ENCODE data around the gene FAM184B.

DNA sequence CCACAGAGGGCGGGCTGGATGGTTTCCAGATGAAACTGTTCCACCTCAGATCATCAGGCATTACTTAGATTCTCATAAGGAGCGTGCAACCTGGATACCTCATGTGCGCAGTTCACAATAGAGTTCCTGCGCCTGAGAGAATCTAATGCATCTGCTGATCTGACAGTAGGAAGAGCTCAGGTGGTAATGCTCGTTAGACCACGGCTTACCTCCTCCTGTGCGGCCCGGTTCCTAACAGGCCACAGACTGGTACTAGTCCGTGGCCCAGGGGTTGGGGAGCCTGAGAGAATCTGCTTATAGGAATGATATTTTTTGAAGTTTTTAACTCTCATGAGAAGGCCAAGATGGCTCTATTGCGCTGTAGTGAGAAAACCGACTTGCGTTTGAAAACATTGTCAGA is 34.7 kb upstream of the FAM184B start:
- TF ChIP-seq POLR2A (IDR thresholded peaks at IDR 0.05) (no peak), POLR2AphosphoS5 (IDR thresholded peaks at IDR 0.05) (no peak)
- TF ChIP-seq, protein P1, sequence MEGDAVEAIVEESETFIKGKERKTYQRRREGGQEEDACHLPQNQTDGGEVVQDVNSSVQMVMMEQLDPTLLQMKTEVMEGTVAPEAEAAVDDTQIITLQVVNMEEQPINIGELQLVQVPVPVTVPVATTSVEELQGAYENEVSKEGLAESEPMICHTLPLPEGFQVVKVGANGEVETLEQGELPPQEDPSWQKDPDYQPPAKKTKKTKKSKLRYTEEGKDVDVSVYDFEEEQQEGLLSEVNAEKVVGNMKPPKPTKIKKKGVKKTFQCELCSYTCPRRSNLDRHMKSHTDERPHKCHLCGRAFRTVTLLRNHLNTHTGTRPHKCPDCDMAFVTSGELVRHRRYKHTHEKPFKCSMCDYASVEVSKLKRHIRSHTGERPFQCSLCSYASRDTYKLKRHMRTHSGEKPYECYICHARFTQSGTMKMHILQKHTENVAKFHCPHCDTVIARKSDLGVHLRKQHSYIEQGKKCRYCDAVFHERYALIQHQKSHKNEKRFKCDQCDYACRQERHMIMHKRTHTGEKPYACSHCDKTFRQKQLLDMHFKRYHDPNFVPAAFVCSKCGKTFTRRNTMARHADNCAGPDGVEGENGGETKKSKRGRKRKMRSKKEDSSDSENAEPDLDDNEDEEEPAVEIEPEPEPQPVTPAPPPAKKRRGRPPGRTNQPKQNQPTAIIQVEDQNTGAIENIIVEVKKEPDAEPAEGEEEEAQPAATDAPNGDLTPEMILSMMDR (IDR thresholded peaks at IDR 0.05) = no peak
